NCI-H2171 treated with DMSO at 0.1 percent for 48 hours (cell line): ENCODE data around the gene CNGB1.
"Not testable (repeated sequence)": the region's sequence is repeated elsewhere in the genome, so short reads cannot be mapped to it uniquely, and the experiment has no call there.

Experiments used
- DNase-seq: peaks from one replicate; lab custom pipeline; 2025; lab: John Stamatoyannopoulos, UW

CNGB1 gene

GRCh38 chr16:57970970-57971369 lies at the start of gene CNGB1:
Gene CNGB1, minus strand, starts transcription at chr16:57971128. Its CDS starts 3,842 bp downstream, at chr16:57967286.
- no peak for DNase-seq

GRCh38 chr16:58019866-58020538 lies 49.1 kb upstream of the CNGB1 start:
- DNase-seq, result no peak

GRCh38 chr16:58018803-58019202 lies 47.9 kb upstream of the CNGB1 start:
- peak; percentile 29 for DNase-seq

GRCh38 chr16:58016840-58017446 lies 46.0 kb upstream of the CNGB1 start:
- DNase-seq, result no peak

GRCh38 chr16:58013201-58013956 lies 42.5 kb upstream of the CNGB1 start:
- no peak for DNase-seq

- no peak for DNase-seq
These were observed 41.6 kb upstream of the CNGB1 start for GRCh38 chr16:58012481-58012880.

- no peak for DNase-seq
These were observed 40.7 kb upstream of the CNGB1 start for GRCh38 chr16:58011652-58012051.

- DNase-seq, result no peak
These were observed 40.0 kb upstream of the CNGB1 start for GRCh38 chr16:58010886-58011285.

- DNase-seq, result peak; percentile 93
These were observed 39.0 kb upstream of the CNGB1 start for GRCh38 chr16:58009856-58010416.

GRCh38 chr16:58004736-58005135 lies 33.8 kb upstream of the CNGB1 start:
- not testable (repeated sequence) for DNase-seq

GRCh38 chr16:58002936-58003335 lies 32.0 kb upstream of the CNGB1 start:
- DNase-seq, result no peak

GRCh38 chr16:58002416-58002800 lies 31.5 kb upstream of the CNGB1 start:
- no peak for DNase-seq

- no peak for DNase-seq
These were observed 31.0 kb upstream of the CNGB1 start for GRCh38 chr16:58001781-58002415.

- peak; percentile 84 for DNase-seq
These were observed 30.1 kb upstream of the CNGB1 start, which contains the start of gene USB1 for GRCh38 chr16:58000706-58001676. Gene USB1, plus strand, starts transcription at chr16:58001407. Its CDS starts 77 bp downstream, at chr16:58001484.

- DNase-seq, result no peak
These were observed 29.2 kb upstream of the CNGB1 start, which contains the start of gene ZNF319 for GRCh38 chr16:57999971-58000705. Gene ZNF319, minus strand, starts transcription at chr16:58000672. Its CDS starts 2,407 bp downstream, at chr16:57998265.

GRCh38 chr16:57999366-57999970 lies 28.5 kb upstream of the CNGB1 start:
- no peak for DNase-seq

- no peak for DNase-seq
These were observed 28.1 kb upstream of the CNGB1 start for GRCh38 chr16:57998992-57999365.

- no peak for DNase-seq
These were observed 27.6 kb upstream of the CNGB1 start for GRCh38 chr16:57998486-57998885.

GRCh38 chr16:57997528-57998265 lies 26.8 kb upstream of the CNGB1 start:
- no peak for DNase-seq
